Smooth muscle cell (in vitro differentiated cells): ENCODE measurements around the gene ZFP30. TPM values are rescaled to one million over a fixed set of nuclear protein-coding genes. Genes with fewer than 3 reads are reported as not detected.

ENCODE experiments used
- DNase-seq: peaks from one replicate; lab custom pipeline; 2025; ENCODE audit not compliant: unreplicated experiment; lab: John Stamatoyannopoulos, UW
- H2AFZ ChIP-seq: fragments of 200-600 bp; sonication (generic); 2 replicates; pipeline ENCODE4 v1.6.0; 2016; ENCODE audit warnings: antibody characterized with exemption, low read depth, mild to moderate bottlenecking
- H3F3A ChIP-seq: fragments of 200-600 bp; sonication (generic); 2 replicates; pipeline ENCODE4 v1.6.0; 2017; ENCODE audit warnings: antibody characterized with exemption, low read depth
- H3K27ac ChIP-seq: fragments of 200-600 bp; sonication (generic); 2 replicates; pipeline ENCODE4 v1.5.1; 2016; ENCODE audit warnings: low read depth, mild to moderate bottlenecking
- H3K27me3 ChIP-seq: fragments of 200-600 bp; sonication (generic); 2 replicates; pipeline ENCODE4 v1.6.1; 2016; ENCODE audit warnings: low read depth, mild to moderate bottlenecking
- H3K36me3 ChIP-seq: fragments of 200-600 bp; sonication (generic); 2 replicates; pipeline ENCODE4 v1.5.1; 2016; ENCODE audit warnings: low read depth
- H3K4me1 ChIP-seq: fragments of 200-600 bp; sonication (generic); 2 replicates; pipeline ENCODE4 v1.5.1; 2016; ENCODE audit warnings: low read depth
- H3K4me2 ChIP-seq: fragments of 200-600 bp; sonication (generic); 2 replicates; pipeline ENCODE4 v1.6.0; 2016; ENCODE audit warnings: mild to moderate bottlenecking
- H3K4me3 ChIP-seq: fragments of 200-600 bp; sonication (generic); 2 replicates; pipeline ENCODE4 v1.5.1; 2016; ENCODE audit warnings: mild to moderate bottlenecking
- H3K79me2 ChIP-seq: fragments of 200-600 bp; sonication (generic); 2 replicates; pipeline ENCODE4 v1.6.0; 2016; ENCODE audit warnings: low read depth, mild to moderate bottlenecking
- H3K9ac ChIP-seq: fragments of 200-600 bp; sonication (generic); 2 replicates; pipeline ENCODE4 v1.6.0; 2016; ENCODE audit warnings: low read depth
- H3K9me3 ChIP-seq: fragments of 200-600 bp; sonication (generic); replicated peaks from 2 replicates; pipeline ENCODE4 v1.5.1; 2016; ENCODE audit warnings: low read depth
- H4K20me1 ChIP-seq: fragments of 200-600 bp; sonication (generic); 2 replicates; pipeline ENCODE4 v1.6.0; 2016; ENCODE audit warnings: low read depth
- CTCF ChIP-seq: fragments of 200-600 bp; sonication (generic); IDR thresholded peaks from 2 replicates; pipeline ENCODE4 v1.5.1; 2017; ENCODE audit warnings: borderline replicate concordance, mild to moderate bottlenecking, antibody characterized with exemption; ENCODE audit not compliant: insufficient read depth, poor library complexity, severe bottlenecking
- WGBS: methylation state at CpG from one replicate; pipeline ENCODE4 v1.1.7; 2016; ENCODE audit warnings: low lambda C conversion rate; 5-methylcytosine and 5-hydroxymethylcytosine counted together
- polyA plus RNA-seq: library from polyadenylated mRNA; unstranded; fragments of >200 nt; fragmentation: Nextera tagmentation; extraction: Ambion mirVana; gene quantifications from 2 replicates; pipeline ENCODE4 v1.2.1, GENCODE V29; 2016
- small RNA-seq: library from RNA; depleted of rRNA; stranded (forward); fragments of <200 nt; gene quantifications from one replicate; pipeline ENCODE3, GENCODE V24; 2014
- total RNA-seq: library from RNA; depleted of rRNA; stranded (reverse); fragments of >200 nt; gene quantifications from 2 replicates; pipeline ENCODE4 v1.2.3, GENCODE V29; 2014

The ZFP30 gene
- total and polyA plus RNA-seq, 2 experiments from 2014 or later = 2.3 to 9.2 TPM

GRCh38 chr19:37564624-37565369, 90.5 kb downstream of the ZFP30 start:
- H3K9ac ChIP-seq = no peak overlapping the region
- H3K4me1 ChIP-seq = no peaks in the 10 kb centered on the region
- no peaks in the 10 kb centered on the region for H3K79me2 ChIP-seq
- no peak overlapping the region for H3K4me2 ChIP-seq
- H3K4me3 ChIP-seq = no peak overlapping the region
- H4K20me1 ChIP-seq = no peaks in the 10 kb centered on the region
- 91% methylated on average over 7 of the region's 7 CpGs for WGBS
- no peaks in the 10 kb centered on the region for H3K27me3 ChIP-seq
- peaks cover 67% of the 10 kb centered on the region for H3K36me3 ChIP-seq
- H3F3A ChIP-seq = no peaks in the 10 kb centered on the region
- DNase-seq = no peak
- TF ChIP-seq CTCF = no peak
- H2AFZ ChIP-seq = no peak overlapping the region
- H3K9me3 ChIP-seq = peaks cover 86% of the 10 kb centered on the region
- H3K27ac ChIP-seq = no peak overlapping the region

Small RNA genes within 50 kb of the gene (small RNA-seq; reads per million reads assigned to genes)
- 0.47 reads per million, percentile 16 among the genes with 10 or more reads in this experiment for gene SELENOKP1

Other genes starting within 250 kb of the ZFP30 start
- 6.6 and 10.1 TPM in 2 replicates for gene ZNF569, start 188.0 kb downstream of the ZFP30 start, total RNA-seq
- gene ZNF569, start 188.0 kb downstream of the ZFP30 start, polyA plus RNA-seq = 3.8 and 4.1 TPM in 2 replicates
- 10.0 TPM in 2 replicates for gene ZNF570, start 186.1 kb downstream of the ZFP30 start, total RNA-seq
- gene ZNF570, start 186.1 kb downstream of the ZFP30 start, polyA plus RNA-seq = 2.3 TPM in 2 replicates
- 3.1 and 3.9 TPM in 2 replicates for gene ZNF793, start 148.5 kb downstream of the ZFP30 start, total RNA-seq
- 1.7 and 2.6 TPM in 2 replicates for gene ZNF793, start 148.5 kb downstream of the ZFP30 start, polyA plus RNA-seq
- 5.1 and 5.5 TPM in 2 replicates for gene ZNF571, start 60.7 kb downstream of the ZFP30 start, total RNA-seq
- gene ZNF571, start 60.7 kb downstream of the ZFP30 start, polyA plus RNA-seq = 1.6 and 2.8 TPM in 2 replicates
- 0.72 TPM in 1 of 2 replicates, not detected in the other for gene ZNF540, start 60.6 kb downstream of the ZFP30 start, total RNA-seq
- 0.70 TPM in 1 of 2 replicates, not detected in the other for gene ZNF540, start 60.6 kb downstream of the ZFP30 start, polyA plus RNA-seq
- gene ZNF607, start 64.3 kb upstream of the ZFP30 start, total RNA-seq = 3.6 and 10.9 TPM in 2 replicates
- 3.1 and 3.8 TPM in 2 replicates for gene ZNF607, start 64.3 kb upstream of the ZFP30 start, polyA plus RNA-seq
- gene ZNF573, start 124.1 kb upstream of the ZFP30 start, total RNA-seq = 2.5 and 5.0 TPM in 2 replicates
- gene ZNF573, start 124.1 kb upstream of the ZFP30 start, polyA plus RNA-seq = 1.7 and 3.3 TPM in 2 replicates